ENCODE measurements around the gene GSTM5.
"Not testable (repeated sequence)": the region's sequence is repeated elsewhere in the genome, so short reads cannot be mapped to it uniquely, and the experiment has no call there.

The GSTM5 gene

GRCh38 chr1:109697066-109697465 lies 15.0 kb upstream of the GSTM5 start:
- no peak for DNase-seq (ENCODE audit: low read depth, low spot score)

DNA sequence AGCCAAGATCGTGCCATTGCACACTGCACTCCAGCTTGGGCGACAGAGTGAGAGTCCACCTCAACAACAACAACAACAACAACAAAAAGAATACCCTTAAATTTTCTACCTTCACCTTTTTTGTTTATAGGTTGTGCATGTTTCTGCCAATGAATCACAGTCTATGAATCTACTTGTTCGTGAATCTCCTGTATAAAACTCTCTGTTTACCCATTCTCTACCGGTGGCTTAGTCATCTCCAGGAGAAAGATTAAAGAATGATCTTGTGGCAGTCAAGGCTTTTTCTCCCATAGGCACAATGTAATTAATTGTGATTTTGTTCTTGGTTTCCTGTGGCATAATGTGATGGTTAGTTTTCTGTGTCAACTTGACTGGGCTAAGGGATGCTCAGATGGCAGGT lies 14.2 kb upstream of the GSTM5 start:
- not testable (repeated sequence) for DNase-seq (ENCODE audit: low read depth, low spot score)

- DNase-seq (ENCODE audit: low read depth, low spot score), result not testable (repeated sequence)
These were observed 9.1 kb upstream of the GSTM5 start for GRCh38 chr1:109702940-109703339.

GRCh38 chr1:109704173-109704572 lies 7.9 kb upstream of the GSTM5 start:
- no peak for DNase-seq (ENCODE audit: low read depth, low spot score)

GRCh38 chr1:109705411-109705810 lies 6.6 kb upstream of the GSTM5 start:
- DNase-seq (ENCODE audit: low read depth, low spot score), result no peak

DNA sequence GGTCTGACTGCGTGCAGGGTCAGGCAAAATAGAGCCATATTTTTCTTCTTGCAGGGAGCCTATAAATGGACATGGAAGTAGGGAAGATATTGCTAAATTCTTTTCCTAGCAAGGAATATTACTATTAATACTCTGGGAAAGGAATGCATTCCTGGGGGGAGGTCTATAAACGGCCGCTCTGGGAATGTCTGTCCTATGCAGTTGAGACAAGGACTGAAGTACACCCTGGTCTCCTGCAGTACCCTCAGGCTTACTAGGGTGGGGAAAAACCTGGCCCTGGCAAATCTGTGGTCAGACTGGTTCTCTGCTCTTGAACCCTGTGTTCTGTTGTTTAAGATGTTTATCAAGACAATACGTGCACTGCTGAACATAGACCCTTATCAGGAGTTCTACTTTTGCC lies 3.1 kb upstream of the GSTM5 start:
- not testable (repeated sequence) for DNase-seq (ENCODE audit: low read depth, low spot score)

DNA sequence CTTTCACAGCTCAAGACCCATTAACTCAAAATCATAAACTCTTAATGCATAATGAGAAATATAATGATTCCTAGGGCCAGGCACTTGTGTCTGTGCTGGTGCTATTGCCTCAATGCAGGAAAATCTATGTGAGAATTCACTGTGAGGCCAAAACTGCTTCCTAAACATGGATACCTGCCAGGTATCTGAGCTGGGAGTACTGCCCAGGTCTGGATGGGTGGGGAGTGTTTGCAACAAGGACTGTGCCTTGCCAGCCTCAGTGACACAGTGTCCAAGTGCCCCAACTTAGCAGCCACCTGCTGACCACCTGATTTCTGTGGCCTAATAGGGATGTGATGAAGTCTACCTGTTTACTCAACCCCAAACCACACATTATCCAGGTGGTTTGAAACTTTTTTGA lies 2.2 kb upstream of the GSTM5 start:
- not testable (repeated sequence) for DNase-seq (ENCODE audit: low read depth, low spot score)

GRCh38 chr1:109712321-109712864 lies 342 bp downstream of the GSTM5 start:
- no peak for DNase-seq (ENCODE audit: low read depth, low spot score)

DNA sequence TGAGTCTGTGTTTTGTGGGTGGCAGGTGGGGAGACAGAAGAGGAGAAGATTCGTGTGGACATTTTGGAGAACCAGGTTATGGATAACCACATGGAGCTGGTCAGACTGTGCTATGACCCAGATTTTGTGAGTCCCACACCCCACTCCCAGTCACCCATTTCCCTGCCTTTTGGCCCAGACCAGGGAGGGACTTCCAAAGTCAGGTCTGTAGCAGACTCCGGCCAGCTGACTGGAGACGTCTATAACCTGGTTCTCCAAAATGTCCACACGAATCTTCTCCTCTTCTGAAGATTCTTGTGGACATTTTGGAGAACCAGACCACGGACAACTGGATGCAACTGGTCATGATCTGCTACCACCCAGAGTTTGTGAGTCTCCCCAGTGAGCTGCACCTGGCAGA lies 1.6 kb downstream of the GSTM5 start:
- no peak for DNase-seq (ENCODE audit: low read depth, low spot score)

- no peak for DNase-seq (ENCODE audit: low read depth, low spot score)
These were observed 2.8 kb downstream of the GSTM5 start for GRCh38 chr1:109714661-109715372.

GRCh38 chr1:109716121-109716520 lies 4.1 kb downstream of the GSTM5 start:
- DNase-seq (ENCODE audit: low read depth, low spot score), result no peak

DNA sequence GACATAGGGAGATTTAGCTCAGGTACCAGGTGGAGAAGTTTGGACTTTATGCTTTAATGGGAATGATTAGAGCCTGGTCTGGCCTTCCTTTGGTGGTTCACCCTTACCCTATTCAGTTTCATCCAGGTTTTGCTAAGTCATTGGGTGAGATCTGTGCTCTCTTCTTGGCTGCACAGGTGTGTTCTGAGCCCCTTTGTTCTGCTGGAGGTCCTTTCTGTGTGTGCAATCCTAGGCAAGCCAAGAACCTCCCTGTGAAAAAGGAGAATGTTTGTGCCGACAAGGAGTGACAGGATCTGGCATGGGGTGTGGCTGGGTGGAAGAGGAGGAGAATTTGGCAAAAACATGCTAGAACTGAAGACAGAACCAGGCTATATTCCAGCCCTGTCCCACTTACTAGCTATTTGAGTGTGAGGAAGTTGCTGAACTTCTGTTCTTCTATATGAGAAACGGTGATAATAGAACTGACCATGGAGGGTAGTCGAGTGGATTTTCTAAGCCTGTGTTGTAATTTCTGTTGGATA lies 4.6 kb downstream of the GSTM5 start:
- DNase-seq (ENCODE audit: low read depth, low spot score), result no peak

DNA sequence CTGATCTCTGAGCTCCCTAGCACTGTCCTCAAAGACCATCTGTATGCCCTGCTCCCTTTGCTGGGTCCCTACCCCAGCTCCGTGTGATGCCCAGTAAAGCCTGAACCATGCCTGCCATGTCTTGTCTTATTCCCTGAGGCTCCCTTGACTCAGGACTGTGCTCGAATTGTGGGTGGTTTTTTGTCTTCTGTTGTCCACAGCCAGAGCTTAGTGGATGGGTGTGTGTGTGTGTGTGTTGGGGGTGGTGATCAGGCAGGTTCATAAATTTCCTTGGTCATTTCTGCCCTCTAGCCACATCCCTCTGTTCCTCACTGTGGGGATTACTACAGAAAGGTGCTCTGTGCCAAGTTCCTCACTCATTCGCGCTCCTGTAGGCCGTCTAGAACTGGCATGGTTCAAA lies 5.7 kb downstream of the GSTM5 start:
- no peak for DNase-seq (ENCODE audit: low read depth, low spot score)

DNA sequence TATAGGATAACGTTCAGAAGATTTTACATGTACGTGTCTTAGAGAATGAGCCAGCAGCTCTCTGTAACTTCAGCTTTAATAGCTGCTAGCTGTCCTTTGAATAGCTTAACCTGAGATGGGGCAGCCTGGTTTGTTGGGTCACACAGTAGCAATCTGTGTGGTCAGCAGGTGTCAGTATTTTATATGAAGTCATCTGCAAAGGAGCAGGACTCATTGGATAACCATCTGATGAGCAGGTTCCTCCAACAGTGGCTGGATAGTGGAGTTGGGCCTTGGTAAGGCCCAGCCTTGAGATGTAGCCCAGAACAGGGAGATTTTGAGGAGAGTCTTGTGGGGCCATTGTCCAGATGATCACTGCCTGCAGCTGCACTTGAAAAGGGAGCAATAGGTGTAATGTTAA lies 6.4 kb downstream of the GSTM5 start:
- DNase-seq (ENCODE audit: low read depth, low spot score), result no peak

DNA sequence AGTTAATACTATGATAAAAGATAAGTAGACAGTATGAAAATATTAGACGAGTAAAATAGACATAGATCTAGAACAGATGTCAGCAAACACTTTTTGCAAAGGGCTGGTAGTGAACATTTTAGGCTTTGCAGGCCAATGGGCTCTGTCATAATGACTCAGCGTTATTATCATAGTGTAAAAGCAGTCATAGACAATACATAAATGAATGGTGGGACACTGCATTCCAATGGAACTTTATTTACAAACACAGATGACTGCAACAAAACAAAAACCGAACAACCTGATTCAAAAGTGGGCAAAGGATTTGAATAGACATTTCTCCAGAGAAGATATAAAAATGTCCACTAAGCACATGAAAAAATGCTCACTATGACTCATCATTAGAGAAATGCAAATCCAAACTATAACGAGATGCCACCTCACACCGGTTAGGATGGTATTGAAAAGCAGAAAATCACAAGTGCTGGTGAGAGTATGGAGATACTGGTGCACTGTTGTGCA lies 7.3 kb downstream of the GSTM5 start:
- DNase-seq (ENCODE audit: low read depth, low spot score), result no peak

GRCh38 chr1:109721042-109721441 lies 9.0 kb downstream of the GSTM5 start:
- no peak for DNase-seq (ENCODE audit: low read depth, low spot score)

- no peak for DNase-seq (ENCODE audit: low read depth, low spot score)
These were observed 9.9 kb downstream of the GSTM5 start for GRCh38 chr1:109721971-109722370.

DNA sequence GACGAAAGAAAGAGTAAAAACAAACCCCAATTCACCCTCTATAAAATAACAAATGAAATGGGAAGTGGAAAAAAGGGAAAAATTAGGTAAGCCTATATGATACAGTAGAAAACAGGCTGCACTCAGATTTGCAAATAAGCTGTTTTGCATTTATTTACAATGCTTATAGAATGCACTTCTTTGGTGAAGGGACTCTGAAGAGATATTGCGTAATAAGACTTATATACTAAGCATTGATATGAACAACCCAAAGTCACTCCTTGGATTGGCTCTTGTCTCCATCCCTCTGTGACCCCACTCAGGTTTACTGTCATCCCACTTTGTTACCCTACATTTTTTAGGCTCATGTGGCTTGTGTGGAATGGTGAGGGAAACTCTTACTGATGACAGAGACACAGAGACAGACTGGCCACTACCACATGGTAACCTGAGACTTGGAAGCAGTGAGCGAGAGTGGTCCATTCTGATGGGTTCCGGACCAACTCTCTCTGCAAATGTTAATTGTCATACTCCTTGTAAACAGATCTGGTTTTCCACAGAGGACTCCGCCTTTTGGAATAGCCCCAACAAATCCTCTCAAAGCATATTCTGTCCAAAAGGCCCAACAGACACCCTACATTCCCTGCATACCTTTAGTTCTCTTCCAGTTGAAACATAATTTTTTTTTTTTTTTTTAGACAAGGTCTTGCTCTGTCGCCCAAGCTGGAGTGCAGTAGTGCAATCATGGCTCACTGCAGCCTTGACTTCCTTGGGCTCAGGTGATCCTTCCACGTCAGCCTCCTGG lies 11.0 kb downstream of the GSTM5 start:
- DNase-seq (ENCODE audit: low read depth, low spot score), result no peak

GRCh38 chr1:109724933-109725332 lies 12.9 kb downstream of the GSTM5 start:
- DNase-seq (ENCODE audit: low read depth, low spot score), result no peak

DNA sequence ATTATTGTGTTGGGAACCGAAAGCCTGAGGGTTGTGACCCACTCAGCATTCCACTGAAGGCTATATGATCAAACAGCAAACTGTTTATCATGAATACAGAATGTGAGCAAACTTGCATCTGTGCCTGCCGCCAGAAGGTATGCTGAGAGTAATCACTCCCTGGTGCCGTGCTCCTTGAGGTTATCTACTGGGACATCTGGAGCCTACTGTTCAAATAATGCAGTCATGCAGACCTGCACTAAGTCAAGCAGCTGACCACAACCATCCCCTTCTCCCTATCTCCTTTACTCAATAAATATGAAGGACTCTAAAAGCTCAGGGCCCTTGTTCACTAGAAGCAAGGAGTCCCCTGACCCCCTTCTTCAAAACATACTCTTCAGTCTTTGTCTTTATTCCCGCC lies 13.5 kb downstream of the GSTM5 start:
- no peak for DNase-seq (ENCODE audit: low read depth, low spot score)

- no peak for DNase-seq (ENCODE audit: low read depth, low spot score)
These were observed 14.0 kb downstream of the GSTM5 start for GRCh38 chr1:109726007-109726406.

DNA sequence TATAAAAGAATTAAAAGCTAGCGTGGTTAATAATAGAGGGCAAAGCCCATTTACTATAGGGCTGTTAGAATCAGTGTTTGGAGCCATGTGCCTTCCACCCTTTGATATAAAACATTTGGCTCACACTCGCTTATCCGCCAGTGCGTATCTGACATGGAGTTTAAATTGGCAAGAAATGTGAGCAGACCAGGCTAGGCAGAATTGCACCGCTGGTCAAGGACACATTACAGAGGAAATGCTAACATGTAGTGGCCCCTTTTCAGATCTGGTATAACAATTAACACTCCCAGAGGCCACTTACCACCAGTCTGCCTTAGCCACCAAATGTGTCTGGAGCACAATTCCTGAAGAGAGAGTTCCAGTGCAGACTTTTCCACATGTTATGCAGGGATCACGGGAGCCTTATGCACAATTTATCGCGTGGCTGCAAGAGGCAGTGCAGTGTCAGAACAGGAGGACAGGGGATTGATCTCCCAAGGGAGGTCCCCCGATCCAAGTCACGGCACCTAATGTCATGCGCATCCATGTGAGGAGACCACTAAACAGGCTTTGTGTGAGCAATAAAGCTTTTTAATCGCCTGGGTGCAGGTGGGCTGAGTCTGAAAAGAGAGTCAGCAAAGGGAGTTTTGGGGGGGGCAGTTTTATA lies 14.8 kb downstream of the GSTM5 start:
- DNase-seq (ENCODE audit: low read depth, low spot score), result no peak

Data from smooth muscle cell of the brain vasculature (primary cell).